Caco-2 (cell line): ENCODE measurements around the gene LRRC27. TPM values are rescaled to one million over a fixed set of nuclear protein-coding genes. Genes with fewer than 3 reads are reported as not detected.

ENCODE experiments used
- BruUV-seq: library from RNA; stranded (reverse); fragments of 400-500 nt; replicated peaks from 2 replicates; lab custom pipeline; 2021; lab: Mats Ljungman, UMichigan
- CTCF ChIA-PET: fragments of 300-600 bp; sonication (Branson Sonifier 250); formaldehyde crosslinking; loops from one replicate; lab custom pipeline; 2022; ENCODE audit warnings: antibody characterized with exemption; lab: Charles Lee
- POLR2A ChIA-PET: fragments of 300-600 bp; sonication (Branson Sonifier 250); formaldehyde crosslinking; loops from one replicate; lab custom pipeline; 2022; ENCODE audit warnings: antibody characterized with exemption; lab: Charles Lee
- DNase-seq, 2 experiments: peaks; one replicate each; pipeline versions ENCODE4 v3.0.0 to v3.0.0-alpha.2; 2020 to 2022
- H3K27me3 ChIP-seq: replicated peaks from 2 replicates; pipeline ENCODE4 v1.6.0; 2011; ENCODE audit warnings: low read length; ENCODE audit not compliant: control insufficient read depth, insufficient read depth
- H3K36me3 ChIP-seq: 2 replicates; pipeline ENCODE4 v1.5.1; 2011; ENCODE audit warnings: low read length; ENCODE audit not compliant: control insufficient read depth, insufficient read depth
- H3K4me1 ChIP-seq: fragments of 250-450 bp; sonication (Bioruptor Pico); 2 replicates; pipeline ENCODE4 v1.5.1; 2020; ENCODE audit warnings: mild to moderate bottlenecking
- H3K4me3 ChIP-seq: 2 replicates; pipeline ENCODE4 v1.5.1; 2011; ENCODE audit warnings: low read depth, mild to moderate bottlenecking, control low read depth, low read length
- H3K9me3 ChIP-seq: fragments of 250-450 bp; sonication (Bioruptor Pico); 2 replicates; pipeline ENCODE4 v1.5.1; 2020; ENCODE audit warnings: mild to moderate bottlenecking, moderate library complexity
- H3K27ac Mint-ChIP-seq: one replicate; pipeline ENCODE4 v1.8.0; 2022; ENCODE audit warnings: mixed read lengths; ENCODE audit not compliant: unreplicated experiment
- H3K27me3 Mint-ChIP-seq: one replicate; pipeline ENCODE4 v1.8.0; 2022; ENCODE audit warnings: mixed read lengths; ENCODE audit not compliant: insufficient read depth, unreplicated experiment
- H3K36me3 Mint-ChIP-seq: one replicate; pipeline ENCODE4 v1.8.0; 2022; ENCODE audit warnings: mild to moderate bottlenecking, mixed read lengths; ENCODE audit not compliant: insufficient read depth, unreplicated experiment
- H3K4me1 Mint-ChIP-seq: one replicate; pipeline ENCODE4 v1.8.0; 2022; ENCODE audit warnings: low read depth, mixed read lengths; ENCODE audit not compliant: unreplicated experiment
- H3K4me3 Mint-ChIP-seq: one replicate; pipeline ENCODE4 v1.8.0; 2022; ENCODE audit warnings: mild to moderate bottlenecking, moderate library complexity, mixed read lengths; ENCODE audit not compliant: unreplicated experiment
- H3K9me3 Mint-ChIP-seq: one replicate; pipeline ENCODE4 v1.8.0; 2022; ENCODE audit warnings: mixed read lengths; ENCODE audit not compliant: unreplicated experiment
- intact Hi-C: fragments of 100-400 bp; cut with micrococcal nuclease; formaldehyde crosslinking; loops from one replicate; pipeline ENCODE4 v1.10.0; 2022; ENCODE audit not compliant: unreplicated experiment
- total RNA-seq: library from RNA; stranded (reverse); gene quantifications from 2 replicates; pipeline ENCODE4 v1.2.3, GENCODE V29; 2022
- TF ChIP-seq, protein P1 (sequence below), 2 experiments: fragments of 200-600 bp in 1 of 2; IDR thresholded peaks; 1 replicate in 1 of 2; 2 replicates in 1 of 2; pipeline versions ENCODE4 v1.5.1 to v1.8.0; 2011 to 2022; ENCODE audit warnings: antibody characterized with exemption in 1 of 2, control low read depth in 1 of 2, inconsistent platforms in 1 of 2, low read depth in 1 of 2, low read length in 1 of 2, mild to moderate bottlenecking in 1 of 2, moderate library complexity in 1 of 2; ENCODE audit not compliant: insufficient read depth in 1 of 2, severe bottlenecking in 1 of 2, unreplicated experiment in 1 of 2

LRRC27 gene
- total RNA-seq, 1 experiment from 2014 or later, result 11.7 TPM

DNA sequence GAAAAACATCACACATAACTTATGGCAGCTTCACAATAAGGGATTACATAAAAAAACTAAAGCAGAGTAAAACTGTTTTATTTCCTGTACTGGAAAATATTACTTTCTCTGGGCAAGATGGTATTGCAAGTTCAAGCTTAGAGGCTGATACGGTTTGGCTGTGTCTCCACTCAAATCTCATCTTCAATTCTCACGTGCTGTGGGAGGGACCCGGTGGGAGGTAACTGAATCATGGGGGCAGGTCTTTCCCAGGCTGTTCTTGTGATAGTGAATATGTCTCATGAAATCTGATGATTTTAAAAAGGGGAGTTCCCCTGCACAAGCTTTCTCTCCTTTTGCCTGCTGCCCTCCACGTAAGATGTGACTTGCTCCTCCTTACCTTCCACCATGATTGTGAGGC is 5.1 kb upstream of the LRRC27 start:
- no TSS peak for BruUV-seq
- TF ChIP-seq, protein P1, sequence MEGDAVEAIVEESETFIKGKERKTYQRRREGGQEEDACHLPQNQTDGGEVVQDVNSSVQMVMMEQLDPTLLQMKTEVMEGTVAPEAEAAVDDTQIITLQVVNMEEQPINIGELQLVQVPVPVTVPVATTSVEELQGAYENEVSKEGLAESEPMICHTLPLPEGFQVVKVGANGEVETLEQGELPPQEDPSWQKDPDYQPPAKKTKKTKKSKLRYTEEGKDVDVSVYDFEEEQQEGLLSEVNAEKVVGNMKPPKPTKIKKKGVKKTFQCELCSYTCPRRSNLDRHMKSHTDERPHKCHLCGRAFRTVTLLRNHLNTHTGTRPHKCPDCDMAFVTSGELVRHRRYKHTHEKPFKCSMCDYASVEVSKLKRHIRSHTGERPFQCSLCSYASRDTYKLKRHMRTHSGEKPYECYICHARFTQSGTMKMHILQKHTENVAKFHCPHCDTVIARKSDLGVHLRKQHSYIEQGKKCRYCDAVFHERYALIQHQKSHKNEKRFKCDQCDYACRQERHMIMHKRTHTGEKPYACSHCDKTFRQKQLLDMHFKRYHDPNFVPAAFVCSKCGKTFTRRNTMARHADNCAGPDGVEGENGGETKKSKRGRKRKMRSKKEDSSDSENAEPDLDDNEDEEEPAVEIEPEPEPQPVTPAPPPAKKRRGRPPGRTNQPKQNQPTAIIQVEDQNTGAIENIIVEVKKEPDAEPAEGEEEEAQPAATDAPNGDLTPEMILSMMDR (IDR thresholded peaks at IDR 0.05; ENCODE audit: insufficient read depth in 1 of 2, low read depth in 1 of 2, low read length in 1 of 2, severe bottlenecking in 1 of 2, unreplicated experiment in 1 of 2), result no peak
- H3K27ac Mint-ChIP-seq, result no peak overlapping the region
- H3K4me1 ChIP-seq, result peaks cover 16% of the 10 kb centered on the region; the same call in 1 of the 2 replicates
- H3K27me3 ChIP-seq, result no peaks in the 10 kb centered on the region
- CTCF ChIA-PET, result no interaction called here
- H3K9me3 Mint-ChIP-seq, result no peaks in the 10 kb centered on the region
- no peaks in the 10 kb centered on the region for H3K27me3 Mint-ChIP-seq
- intact Hi-C loops, result no loop called here
- H3K36me3 ChIP-seq, result no peaks in the 10 kb centered on the region
- POLR2A ChIA-PET, result no interaction called here
- H3K4me3 ChIP-seq, result no peak overlapping the region
- H3K4me1 Mint-ChIP-seq, result peaks cover 14% of the 10 kb centered on the region
- H3K4me3 Mint-ChIP-seq, result no peak overlapping the region
- no peaks in the 10 kb centered on the region for H3K9me3 ChIP-seq
- no peak for DNase-seq
- peaks cover 33% of the 10 kb centered on the region for H3K36me3 Mint-ChIP-seq

GRCh38 chr10:132328106-132328505 is 3.9 kb upstream of the LRRC27 start:
- H3K27me3 ChIP-seq, result no peaks in the 10 kb centered on the region
- H3K27me3 Mint-ChIP-seq, result no peaks in the 10 kb centered on the region
- no peak overlapping the region for H3K27ac Mint-ChIP-seq
- H3K36me3 Mint-ChIP-seq, result peaks cover 42% of the 10 kb centered on the region
- TF ChIP-seq, protein P1 (IDR thresholded peaks at IDR 0.05; ENCODE audit: insufficient read depth in 1 of 2, low read depth in 1 of 2, low read length in 1 of 2, severe bottlenecking in 1 of 2, unreplicated experiment in 1 of 2), result no peak
- H3K9me3 ChIP-seq, result no peaks in the 10 kb centered on the region
- H3K9me3 Mint-ChIP-seq, result no peaks in the 10 kb centered on the region
- no peak overlapping the region for H3K4me3 ChIP-seq
- ChIA-PET CTCF (no interaction called here), POLR2A (no interaction called here)
- H3K4me1 Mint-ChIP-seq, result peaks cover 14% of the 10 kb centered on the region
- no peaks in the 10 kb centered on the region for H3K36me3 ChIP-seq
- H3K4me1 ChIP-seq, result peaks cover 16% of the 10 kb centered on the region; the same call in 1 of the 2 replicates
- intact Hi-C loops, result no loop called here
- no peak for DNase-seq
- BruUV-seq, result no TSS peak
- no peak overlapping the region for H3K4me3 Mint-ChIP-seq

GRCh38 chr10:132328738-132329137 is 3.3 kb upstream of the LRRC27 start:
- ChIA-PET POLR2A (no interaction called here), CTCF (no interaction called here)
- Histone ChIP-seq H3K4me1 (peaks cover 16% of the 10 kb centered on the region; the same call in 1 of the 2 replicates), H3K36me3 (no peaks in the 10 kb centered on the region), H3K4me3 (no peak overlapping the region), H3K9me3 (no peaks in the 10 kb centered on the region), H3K27me3 (no peaks in the 10 kb centered on the region)
- no TSS peak for BruUV-seq
- Mint-ChIP-seq H3K4me3 (no peak overlapping the region), H3K27ac (no peak overlapping the region), H3K9me3 (no peaks in the 10 kb centered on the region), H3K27me3 (no peaks in the 10 kb centered on the region), H3K36me3 (peaks cover 46% of the 10 kb centered on the region), H3K4me1 (peaks cover 14% of the 10 kb centered on the region)
- TF ChIP-seq, protein P1 (IDR thresholded peaks at IDR 0.05; ENCODE audit: insufficient read depth in 1 of 2, low read depth in 1 of 2, low read length in 1 of 2, severe bottlenecking in 1 of 2, unreplicated experiment in 1 of 2), result no peak
- no peak for DNase-seq
- intact Hi-C loops, result no loop called here
